ENCODE data around the gene KRT14.

GRCh38 chr17:41613277-41614082, 26.8 kb upstream of the KRT14 start:
- no peak for TF ChIP-seq CTCF (IDR thresholded peaks at IDR 0.05)
- TF ChIP-seq POLR2A (IDR thresholded peaks at IDR 0.05), result no peak

All from body of pancreas (tissue), 4 donors.